HG03095 (cell line): ENCODE results near the gene JAZF1.

ENCODE experiments used
- ATAC-seq: cut with Tn5 transposase; IDR thresholded peaks from one replicate; pipeline ENCODE4 v1.9.1; 2021; ENCODE audit warnings: moderate library complexity; ENCODE audit not compliant: unreplicated experiment

The JAZF1 gene

DNA sequence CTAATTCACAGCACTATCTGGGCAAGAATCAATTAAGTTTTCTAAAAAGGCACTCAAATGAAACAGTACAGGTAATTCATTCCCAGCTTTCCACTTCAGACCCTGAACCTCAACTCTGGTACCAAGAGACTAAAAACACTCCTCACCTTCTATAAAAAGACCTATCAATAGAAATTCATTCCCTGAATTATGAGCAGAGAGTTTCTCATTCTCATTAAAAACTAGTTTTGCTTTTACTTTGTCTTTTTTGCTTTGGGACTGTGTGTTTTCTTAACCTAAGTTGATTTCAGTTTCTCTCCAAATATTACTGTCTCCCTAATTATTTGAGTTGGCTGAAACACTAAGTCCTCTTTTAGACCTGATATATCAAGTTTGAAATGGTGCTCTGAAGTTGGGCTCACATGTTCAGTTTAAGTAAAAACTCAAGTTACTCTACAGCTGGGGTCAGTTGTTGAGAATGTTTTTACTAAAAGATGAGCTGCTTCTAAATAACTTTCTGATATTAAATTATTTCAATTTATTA lies 189.5 kb downstream of the JAZF1 start:
- no peak for ATAC-seq

DNA sequence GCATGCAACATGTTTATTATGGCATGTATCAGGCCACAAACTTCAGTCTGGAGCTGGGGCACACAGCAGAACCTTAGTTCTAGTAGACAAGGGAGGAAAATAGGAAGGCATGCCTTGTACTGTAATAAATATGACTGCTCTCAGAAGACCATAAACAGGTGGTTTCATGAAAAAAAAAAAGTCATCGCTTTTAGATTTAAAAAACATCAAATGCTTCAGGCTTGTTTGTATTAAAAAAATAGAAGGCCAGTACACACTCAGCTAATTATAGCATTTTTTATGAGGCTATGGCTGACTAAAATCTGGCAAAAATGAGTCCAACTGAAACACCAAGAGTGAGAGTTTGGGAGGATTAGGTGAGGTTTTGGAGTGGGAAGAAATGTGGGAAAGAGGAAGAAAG lies 204.1 kb downstream of the JAZF1 start:
- ATAC-seq: no peak

DNA sequence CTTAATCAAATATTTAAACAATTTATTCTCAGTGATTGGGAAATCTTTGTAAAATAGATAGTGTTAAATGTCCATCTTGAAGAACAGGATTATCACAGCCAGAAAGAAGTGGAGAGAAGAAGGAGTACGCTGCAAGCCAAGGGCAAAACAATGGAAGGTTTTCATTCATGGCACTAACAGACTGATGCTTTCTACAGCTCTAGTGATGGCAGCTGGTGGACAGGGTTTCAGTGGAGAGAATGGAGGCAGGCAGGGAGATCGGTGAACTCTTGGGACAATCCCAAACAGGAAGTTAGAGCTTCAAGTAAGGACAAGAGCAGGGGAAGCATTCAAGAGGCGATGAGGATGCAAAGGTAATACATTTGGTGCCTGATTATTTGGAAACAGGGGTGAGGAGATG lies 207.0 kb downstream of the JAZF1 start:
- ATAC-seq: no peak

DNA sequence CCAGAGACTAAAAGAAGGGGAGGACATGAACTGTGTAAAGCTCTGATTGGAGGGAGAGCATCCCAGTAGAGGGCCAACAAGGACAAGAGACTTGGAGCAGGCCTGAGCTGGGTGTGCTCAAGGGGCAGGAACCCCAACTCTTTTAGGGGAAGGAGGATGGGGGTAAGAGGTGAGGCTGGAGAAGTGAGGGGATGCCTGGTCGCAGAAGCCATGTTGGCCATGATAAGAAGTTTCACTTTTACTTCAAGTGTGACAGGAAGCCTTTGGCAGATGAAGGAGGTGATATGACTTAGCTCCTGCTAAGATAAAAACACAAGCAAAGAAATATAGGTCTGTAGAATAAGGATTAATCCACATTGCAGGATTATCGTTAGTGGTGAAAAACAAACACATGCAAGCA lies 208.3 kb downstream of the JAZF1 start:
- no peak for ATAC-seq

GRCh38 chr7:27971171-27971812 lies 209.3 kb downstream of the JAZF1 start:
- ATAC-seq: no peak

- no peak for ATAC-seq
Measured at GRCh38 chr7:27970350-27970749, 210.2 kb downstream of the JAZF1 start.

- no peak for ATAC-seq
Measured at GRCh38 chr7:27969346-27969745, 211.2 kb downstream of the JAZF1 start.

DNA sequence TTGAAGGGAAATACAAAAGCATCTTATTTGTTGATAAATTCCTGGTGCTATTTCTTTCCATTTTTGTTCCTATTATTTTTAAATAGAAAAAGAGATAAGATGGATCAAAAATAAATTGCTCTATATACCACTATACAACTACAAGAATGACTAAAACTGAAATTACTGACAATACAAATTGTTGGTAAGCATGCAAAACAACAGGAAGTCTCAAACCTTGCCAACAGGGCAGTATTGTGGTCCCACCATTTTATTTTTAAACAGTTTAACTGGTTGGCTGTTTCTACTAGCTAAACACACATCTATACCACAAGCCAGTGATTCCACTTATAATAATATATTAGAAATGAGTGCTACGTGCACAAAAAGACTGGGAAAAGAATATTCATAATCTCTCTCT lies 213.0 kb downstream of the JAZF1 start:
- ATAC-seq: no peak

DNA sequence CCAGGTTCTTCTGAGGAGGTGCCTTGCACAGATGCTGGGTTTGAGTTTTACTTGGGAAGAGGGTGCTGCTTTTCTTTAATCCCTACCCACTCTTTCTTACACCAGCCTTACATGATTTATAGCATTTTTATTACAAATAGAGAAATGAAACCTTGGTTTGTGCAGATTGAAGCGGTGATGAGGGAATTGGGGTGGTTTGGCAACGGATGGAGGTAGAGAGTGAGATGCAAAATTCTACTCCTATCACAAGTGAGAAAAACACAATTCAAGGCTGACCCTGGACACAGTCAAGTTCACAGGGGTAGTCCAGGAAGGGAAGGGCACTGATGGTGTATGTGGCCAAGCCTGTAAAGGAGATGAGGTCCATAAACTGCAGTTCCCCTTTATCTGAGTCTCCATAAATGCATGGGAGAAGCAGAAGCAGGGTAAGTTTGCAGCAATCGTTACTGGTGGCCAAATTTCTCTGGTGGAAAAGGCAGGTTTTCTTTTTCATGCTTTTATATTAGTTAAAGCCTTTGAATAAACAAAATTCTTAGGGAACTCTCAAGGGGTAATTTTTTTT lies 214.3 kb downstream of the JAZF1 start:
- no peak for ATAC-seq

DNA sequence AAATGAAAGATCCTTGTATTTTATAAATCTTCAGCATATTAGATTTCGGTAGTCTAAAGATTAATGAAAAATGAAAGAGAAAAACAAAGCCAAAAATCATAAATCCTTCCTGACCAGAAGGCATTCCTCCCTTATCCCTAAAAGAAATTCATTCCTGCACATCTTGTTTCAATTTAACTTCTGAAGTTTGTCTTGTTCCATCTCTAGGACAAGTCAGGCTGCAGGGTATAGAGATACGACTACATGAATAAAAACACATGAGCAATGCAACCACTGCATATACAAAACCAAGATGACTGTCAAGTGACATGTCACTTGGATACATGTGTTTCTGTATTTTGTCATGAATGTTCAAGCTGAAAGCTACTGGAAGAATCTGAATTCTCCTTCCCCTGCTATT lies 214.9 kb downstream of the JAZF1 start:
- no peak for ATAC-seq

DNA sequence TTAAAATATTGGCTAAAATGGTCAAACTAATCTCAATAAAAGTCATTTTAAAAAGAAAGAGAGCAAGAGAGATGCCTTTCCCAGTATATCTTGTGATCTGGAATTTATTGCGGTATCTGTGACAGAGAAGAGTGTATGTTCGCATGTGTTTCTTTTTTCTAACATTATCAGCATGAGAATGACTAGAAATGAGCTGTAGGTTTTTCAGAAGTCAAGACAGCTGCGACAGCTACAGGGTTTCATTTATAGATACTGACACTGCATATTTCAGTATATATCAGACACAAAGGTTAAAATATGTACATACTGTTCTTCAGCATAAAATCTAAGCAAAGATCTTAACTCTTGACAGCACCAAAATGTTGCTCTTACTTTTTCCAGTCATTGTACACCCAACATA lies 215.8 kb downstream of the JAZF1 start:
- ATAC-seq: no peak

GRCh38 chr7:27963056-27963455 lies 217.5 kb downstream of the JAZF1 start:
- ATAC-seq: no peak

DNA sequence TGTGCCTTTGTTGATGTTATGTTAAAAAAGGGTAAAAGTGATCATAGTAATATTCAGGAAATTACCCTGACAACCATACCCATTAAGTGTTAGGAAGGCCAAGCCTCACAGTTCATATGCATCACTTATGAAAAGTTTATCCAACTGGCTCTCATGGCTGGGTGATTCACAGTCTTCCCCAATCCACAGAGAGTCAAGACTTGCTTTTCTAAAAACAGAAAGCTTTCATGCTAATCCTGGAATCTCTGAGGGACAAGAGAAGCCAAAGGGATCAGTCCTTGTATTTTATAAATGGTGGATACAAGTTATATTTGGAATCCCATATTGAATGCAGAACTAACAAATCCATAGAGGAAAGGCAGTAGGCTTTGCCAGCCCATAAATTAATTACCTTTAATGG lies 218.3 kb downstream of the JAZF1 start:
- no peak for ATAC-seq

GRCh38 chr7:27961255-27961654 lies 219.3 kb downstream of the JAZF1 start:
- no peak for ATAC-seq

DNA sequence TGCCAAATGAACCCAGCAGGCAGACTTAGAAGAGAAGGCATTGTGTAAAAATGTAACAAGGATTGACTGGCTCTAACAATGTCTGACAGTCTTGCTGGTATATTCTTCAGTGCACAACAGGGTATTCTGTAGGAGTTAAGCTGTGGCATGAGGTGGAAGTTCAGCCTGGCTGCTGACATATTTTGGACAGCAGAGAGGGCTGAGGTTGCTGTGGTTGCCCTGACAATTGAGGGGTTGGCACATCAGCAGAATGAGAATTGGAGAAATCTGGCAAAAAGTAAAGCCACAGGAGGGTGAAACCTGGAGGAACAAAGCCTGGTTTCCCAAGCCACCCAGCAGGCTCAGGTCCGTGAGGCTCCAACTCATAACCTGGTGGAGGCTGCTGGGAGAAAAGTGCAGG lies 220.2 kb downstream of the JAZF1 start:
- ATAC-seq: no peak

DNA sequence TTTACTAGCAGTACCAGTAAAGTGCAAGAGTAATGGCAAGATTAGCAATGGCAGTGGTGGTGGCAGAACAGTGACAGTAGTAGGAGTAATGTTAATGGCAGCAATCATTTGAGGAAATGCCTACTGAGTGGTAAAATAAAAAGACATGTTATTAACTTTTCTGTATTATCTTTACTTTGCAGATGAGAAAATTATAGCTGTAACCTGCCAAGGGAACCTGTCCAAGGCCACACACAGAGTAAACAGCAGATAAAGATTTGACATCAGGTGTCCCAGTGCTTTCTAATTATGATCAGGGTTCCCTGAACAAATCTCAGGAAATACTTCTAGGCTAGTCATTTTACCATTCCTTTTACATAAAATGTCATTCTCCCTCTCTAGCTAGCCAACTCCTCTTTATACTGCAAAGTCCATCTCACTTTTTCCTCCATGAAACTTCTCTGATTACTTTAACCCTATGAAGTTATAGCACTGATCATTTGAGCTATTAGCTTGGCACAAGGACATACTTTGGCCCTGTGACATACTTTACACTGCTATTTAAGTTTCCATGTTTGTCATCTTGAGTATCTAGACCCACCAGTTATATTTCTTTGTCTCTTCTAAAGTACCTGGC lies 221.6 kb downstream of the JAZF1 start:
- no peak for ATAC-seq

DNA sequence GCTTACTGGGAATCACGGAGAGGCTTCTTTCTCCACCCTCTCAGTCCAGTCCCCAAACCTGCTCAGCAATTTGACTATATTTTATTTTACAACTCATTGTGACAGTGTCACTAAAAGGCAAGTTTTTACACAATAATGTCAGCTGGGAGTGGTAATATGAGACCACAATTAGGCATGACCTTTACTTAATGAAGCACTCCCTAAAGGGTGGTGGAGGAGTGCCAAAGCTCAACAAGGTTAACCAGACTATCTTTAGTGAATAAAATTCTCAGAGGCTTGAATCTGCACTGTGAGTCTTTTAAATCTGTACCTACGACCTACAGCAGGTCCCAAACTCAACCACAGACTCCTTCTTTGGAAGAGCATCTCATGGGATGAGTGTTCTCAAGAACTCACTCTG lies 225.0 kb downstream of the JAZF1 start:
- no peak for ATAC-seq

DNA sequence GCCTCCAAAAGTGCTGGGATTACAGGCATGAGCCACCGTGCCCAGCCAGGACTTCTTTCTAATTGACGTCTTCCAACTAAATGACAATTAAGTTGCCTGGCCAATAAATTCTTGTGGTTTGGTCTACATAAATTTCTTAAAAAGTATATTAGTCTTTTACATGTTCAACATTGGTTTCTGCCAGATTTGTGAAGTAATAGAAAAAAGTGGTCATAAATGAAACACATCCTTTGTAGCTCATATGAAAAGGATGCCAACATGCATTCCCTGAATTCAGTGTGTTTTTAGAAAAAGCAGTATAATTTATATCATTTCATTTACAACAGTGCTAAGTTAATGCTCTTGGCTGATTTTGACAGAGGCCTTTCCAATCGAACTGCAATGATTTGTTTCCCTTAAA lies 225.6 kb downstream of the JAZF1 start:
- ATAC-seq: no peak

DNA sequence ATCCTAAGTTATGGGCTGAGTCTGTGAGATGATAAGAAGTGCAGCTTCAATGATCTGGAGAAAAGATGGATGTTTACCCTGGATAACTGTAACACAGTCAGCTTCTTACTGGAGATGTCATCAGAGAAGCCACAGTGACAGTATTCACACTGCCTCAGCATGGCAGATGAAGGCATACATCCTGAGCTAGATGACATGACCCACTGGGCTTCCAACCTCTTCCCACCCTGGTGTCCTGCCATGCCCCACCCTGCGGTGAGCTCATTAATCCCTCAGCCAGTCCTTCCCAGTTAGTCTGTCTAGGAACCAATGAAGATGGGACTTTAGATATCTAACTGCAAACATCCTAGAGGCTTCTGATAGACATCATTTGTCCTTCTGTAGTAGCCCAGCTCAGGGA lies 226.8 kb downstream of the JAZF1 start:
- no peak for ATAC-seq

DNA sequence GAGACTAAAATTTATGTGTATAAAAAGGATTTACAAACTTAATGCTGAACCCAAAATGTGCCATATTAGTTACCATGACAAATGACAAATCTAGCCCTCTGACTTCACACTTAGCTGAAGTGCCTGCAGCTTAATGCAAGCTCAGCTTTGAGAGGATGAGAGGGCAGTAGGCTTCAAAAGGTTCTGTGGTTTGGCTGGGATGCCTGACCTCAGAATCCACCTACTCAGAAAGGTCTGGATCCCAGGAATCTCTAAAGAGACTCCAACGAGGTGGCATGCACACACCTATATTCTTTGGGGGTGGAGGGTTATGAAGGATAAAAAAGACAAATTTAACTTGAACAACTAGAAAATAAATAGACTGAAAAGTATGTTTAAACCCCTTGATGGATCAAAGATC lies 227.2 kb downstream of the JAZF1 start:
- ATAC-seq: no peak

- ATAC-seq: no peak
Measured at GRCh38 chr7:27952456-27953285, 227.9 kb downstream of the JAZF1 start.

DNA sequence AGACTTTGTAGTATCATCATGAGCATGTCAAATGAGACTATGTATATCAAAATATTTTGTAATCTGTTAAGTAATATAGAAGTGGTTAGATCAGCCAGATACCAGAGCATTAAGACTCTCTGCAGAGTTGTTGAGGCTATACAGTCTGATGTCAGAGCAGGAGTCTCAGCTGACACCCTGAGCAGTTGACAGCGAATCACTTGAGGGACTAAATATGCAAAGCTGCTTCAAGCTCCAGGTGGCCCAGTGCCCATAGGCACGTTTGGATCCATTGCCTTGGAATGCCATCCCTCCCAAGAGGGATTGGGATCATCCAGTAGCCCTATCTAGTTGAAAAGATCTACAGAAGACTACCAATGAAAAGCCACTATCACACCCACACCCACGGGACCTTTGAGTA lies 230.5 kb downstream of the JAZF1 start:
- ATAC-seq: no peak
